ENCODE measurements around the gene ZBBX.

ZBBX gene

DNA sequence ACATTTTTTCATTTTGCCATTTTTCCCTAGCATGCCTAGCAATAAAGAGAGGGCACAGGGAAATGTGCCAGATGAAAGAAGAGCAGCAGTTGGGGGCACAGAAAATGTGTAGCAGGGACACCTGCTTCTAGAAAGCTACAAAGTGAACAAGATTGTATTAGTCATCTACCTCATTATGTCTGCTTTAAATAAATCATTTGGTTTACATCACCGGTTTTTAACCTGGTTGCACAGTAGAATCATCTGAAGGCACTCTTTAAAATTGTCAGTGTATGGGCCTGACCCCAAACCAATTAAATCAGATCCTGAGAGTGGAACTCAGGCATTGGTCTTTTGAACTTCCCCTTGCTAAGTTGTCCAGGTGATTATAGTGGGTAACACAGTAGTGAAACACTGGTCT lies 73.8 kb downstream of the ZBBX start:
- DNase-seq (ENCODE audit: extremely low read depth in 1 of 2, low read depth in 1 of 2): no peak

DNA sequence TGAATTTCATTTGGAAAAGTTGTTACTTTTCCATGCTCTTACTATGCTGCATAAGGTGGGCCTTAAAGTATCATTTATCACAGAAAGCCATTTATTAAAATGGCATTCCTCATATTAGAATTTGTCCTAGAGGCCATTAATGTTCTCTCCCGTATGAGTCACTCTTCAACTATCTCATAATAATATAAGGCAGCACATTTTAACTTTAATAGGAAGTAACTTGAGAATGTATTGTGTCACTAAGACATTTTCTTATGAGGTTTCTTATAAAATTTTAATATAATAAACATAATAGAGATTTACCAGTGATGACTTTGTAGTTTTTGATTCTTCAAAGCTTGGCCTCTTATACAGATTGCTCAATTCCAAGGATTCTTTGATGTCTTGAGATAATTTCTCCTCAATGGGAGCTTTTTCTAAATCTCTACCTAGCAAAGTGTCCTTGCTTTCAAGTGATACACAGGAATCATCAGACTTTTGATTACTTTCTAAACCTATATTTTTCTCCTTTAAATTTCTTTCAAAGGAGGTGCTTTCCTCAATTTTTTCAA lies 74.7 kb downstream of the ZBBX start:
- no peak for DNase-seq (ENCODE audit: extremely low read depth in 1 of 2, low read depth in 1 of 2)

DNA sequence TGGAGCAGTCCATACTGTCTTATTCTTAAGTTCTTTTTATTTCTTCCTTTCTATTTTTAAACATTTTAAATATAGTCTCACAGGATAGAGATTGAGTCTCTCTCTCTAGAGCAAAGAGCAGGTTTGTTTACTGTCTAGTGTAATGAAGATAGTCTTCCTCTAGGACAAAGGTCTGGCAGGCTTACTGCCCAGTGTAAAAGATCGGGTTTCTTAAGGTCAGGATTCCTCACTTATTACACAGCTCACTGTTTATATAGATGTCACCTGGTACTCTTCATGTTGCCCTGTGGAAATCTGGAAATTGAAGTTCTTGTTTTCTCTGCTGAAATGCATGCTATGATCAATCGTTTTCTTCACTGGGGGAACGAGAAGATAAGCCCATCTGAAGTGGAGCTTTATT lies 76.0 kb downstream of the ZBBX start:
- no peak for DNase-seq (ENCODE audit: extremely low read depth in 1 of 2, low read depth in 1 of 2)

DNA sequence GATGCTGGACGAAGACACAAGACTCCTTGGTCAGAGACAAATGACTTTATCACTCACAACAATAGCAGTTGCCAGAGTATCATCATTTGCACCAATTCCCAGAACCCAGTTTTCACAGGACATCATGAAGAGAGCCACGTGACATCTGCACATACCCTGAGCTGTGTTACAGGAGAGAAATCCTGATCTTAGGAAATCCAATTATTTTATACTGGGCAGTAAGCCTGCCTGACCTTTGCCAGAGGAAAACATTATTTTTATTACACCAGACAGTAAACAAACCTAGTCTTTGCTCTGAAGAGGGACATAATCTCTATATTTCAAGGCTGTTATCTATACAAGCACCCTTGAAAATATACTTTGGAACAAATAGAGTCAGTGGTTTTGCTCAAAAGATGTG lies 77.4 kb downstream of the ZBBX start:
- no peak for DNase-seq (ENCODE audit: extremely low read depth in 1 of 2, low read depth in 1 of 2)

DNA sequence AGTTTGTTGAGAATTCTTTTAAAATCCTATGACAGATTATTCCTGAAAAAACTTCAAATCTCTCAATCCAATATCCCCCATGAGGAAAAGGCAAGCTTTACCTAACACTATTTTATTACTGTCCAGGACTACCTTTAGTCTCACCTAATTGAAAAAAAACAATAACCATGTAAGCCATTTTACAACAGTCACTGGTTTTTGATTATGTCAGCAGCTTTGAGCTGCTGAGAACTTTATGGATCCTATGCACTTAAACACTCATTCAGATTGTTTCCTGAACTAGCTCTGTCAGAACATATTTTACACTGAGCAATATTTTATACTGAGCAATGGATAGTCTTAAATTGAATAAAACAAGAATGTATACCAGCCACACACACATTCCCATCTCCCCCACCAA lies 79.9 kb downstream of the ZBBX start:
- DNase-seq (ENCODE audit: extremely low read depth in 1 of 2, low read depth in 1 of 2): no peak

DNA sequence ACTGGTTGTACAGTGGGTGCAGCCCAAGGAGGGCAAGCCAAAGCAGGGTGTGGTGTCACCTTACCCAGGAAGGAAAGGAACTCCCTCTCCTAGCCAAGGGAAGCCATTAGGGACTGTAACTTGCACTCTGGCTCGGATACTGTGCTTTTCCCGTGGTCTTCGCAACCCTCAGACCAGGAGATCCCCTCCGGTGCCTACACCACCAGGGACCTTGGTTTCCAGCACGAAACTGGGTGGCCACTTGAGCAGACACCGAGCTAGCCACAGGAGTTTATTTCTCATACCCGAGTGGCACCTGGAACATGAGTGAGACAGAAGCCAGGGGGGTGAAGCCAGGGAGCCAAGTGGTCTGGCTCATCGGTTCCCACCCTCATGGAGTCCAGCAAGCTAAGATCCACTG lies 90.7 kb downstream of the ZBBX start:
- no peak for DNase-seq (ENCODE audit: extremely low read depth in 1 of 2, low read depth in 1 of 2)

DNA sequence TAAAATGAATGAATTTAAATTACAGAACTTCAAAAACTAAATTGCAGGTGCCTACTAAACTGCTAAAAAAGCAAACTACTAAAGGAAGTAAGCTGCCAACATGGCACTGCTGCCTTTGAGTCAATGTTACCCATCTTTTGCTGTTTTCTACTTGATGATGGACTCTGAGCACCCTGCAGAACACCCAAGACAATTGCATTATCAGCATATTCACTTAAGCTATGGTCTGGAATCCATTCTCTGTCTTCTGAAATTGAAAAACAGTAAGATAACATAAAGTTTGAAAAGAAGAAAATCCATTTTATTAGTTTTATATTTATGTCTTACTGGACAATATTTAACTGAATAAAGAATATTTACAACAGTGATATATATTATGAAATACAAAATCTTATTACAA lies 91.4 kb downstream of the ZBBX start:
- DNase-seq (ENCODE audit: extremely low read depth in 1 of 2, low read depth in 1 of 2): no peak

DNA sequence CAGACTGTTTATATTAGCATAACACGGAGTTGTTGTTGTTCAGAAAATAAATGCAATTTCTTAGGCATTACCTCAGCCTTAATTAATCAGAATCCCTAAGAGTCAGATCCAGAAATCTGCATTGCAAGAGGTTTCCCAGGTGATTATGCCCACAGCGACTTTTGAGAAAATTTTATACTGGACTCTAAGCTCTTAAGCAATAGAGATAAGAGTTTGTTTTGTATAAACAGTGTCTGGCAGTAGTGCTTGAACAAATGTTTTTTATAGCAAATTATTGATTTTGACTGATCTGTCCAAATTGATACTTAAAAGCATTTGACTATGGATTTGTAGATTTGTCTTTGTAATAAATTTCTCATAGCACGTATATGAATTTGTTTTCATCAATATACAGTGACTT lies 92.8 kb downstream of the ZBBX start:
- DNase-seq (ENCODE audit: extremely low read depth in 1 of 2, low read depth in 1 of 2): no peak

DNA sequence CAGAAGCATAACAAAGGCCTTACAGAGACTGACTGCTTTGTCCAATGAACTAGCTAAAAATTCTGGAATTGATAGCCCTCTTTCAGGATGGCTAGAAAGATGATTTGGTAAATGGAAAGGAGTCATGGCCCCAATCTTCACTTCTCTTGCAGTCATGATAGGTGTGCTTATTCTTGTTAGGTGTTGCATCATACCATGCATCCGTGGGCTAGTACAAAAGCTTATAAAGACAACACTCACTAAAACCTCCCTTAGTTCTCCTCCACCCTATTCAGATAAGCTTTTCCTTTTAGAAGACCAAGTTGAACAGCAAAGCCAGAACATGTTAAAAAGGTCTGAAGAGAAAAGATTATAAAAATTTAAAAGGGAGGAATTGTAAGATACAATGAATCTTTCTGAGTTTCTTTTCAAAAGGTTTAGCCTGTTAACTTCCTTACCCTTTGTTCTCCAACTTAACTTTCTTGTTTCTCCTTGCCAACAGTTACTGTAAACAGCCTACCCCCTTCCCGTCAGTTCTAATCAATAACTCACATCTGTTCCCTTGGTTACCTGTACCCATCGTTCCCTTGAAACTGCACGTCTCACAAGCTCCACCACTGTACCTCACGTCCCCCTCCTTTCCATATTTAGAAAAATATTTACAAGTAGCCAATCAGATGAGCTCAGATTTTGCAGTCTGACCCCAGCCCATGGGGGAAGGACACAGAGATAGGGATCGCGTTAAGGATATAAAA lies 105.8 kb downstream of the ZBBX start:
- DNase-seq (ENCODE audit: extremely low read depth in 1 of 2, low read depth in 1 of 2): no peak

DNA sequence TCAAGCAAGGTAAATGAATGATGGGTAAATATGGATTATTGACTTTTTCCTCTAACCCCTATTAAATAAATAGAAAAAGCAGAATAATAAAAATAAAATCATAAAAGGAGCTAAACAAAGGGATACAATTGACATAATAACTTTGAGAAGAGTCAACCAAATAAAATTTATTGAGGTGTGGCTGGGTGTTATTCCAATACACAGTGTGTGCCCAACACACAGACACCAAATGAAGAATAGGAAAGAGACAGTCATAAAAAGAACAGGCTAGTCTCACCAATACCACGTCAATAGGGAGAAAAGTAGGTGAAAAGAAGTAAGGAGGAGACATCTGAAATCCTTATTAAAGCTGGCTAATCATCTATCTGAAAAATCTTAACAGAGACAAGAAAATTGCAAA lies 127.1 kb downstream of the ZBBX start:
- DNase-seq (ENCODE audit: extremely low read depth in 1 of 2, low read depth in 1 of 2): no peak

DNA sequence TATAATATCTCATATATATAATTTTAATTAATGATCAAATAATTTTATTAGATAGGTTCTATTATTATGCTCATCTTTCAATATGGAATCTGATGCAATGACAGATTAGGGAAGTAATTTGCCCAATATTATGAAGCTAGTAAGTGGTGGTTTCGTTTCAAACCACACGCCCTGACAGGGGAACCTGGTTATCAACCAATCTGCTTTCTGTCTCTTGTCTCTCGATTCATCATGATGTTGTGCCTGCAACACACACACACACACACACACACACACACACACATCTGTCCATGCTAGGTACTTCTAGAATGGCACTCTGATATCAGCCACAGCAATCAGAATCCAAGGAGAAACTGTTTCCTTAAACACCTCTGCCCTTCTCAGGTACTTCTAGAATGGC lies 128.4 kb downstream of the ZBBX start:
- no peak for DNase-seq (ENCODE audit: extremely low read depth in 1 of 2, low read depth in 1 of 2)

DNA sequence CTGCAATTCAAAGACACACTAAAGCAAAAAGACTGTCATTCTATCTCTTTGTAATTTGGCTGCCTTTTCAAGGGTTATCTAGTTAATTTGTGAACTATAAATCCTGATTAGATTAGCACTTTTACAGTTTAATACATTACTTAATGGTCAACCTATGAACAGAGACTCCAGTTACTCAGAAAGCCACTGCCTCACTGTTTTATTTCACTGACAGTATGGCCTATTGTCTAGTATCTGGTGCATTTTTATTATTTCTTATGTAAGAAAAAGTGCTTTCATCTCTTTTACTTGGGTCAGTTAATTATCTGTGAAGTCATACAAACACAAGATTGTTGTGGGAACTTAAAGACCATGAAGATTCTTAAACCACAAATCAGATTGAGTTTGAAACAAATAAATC lies 133.8 kb downstream of the ZBBX start:
- no peak for DNase-seq (ENCODE audit: extremely low read depth in 1 of 2, low read depth in 1 of 2)

DNA sequence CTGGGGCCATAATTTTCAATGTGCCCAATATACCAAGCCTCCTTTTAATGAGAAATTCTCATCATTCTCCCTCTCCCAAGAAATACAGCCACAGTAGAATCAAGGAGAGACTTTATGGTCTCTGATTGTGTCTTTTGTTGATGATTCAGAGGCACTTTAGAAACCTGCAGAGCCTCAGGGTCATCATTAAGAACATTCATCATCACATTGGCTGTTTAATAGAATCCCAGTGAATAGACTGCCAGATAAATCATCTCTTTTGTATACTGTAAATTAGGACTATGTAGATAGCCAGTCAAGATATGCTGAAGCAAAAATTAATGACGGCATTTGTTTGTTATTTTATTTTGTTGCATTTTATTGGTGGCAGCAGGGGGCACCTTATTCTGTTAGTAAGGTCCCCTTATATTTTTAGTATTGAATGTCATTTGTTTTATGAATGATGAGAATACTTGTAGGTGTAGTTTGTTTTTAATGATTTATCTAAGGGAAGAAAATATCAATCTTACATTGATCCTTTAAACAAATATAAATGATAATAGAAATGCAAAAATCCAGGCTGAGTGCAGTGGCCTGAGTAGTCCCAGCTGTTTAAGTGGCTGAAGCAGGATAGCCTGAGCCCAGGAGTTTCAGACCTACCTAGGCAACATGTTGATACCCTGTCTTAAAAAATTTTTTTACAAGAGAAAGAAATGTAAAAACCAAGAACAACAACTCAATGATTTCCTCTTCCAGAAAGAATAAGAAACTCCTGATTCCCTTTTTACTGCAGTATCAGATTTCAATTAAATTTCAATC lies 138.8 kb downstream of the ZBBX start:
- no peak for DNase-seq (ENCODE audit: extremely low read depth in 1 of 2, low read depth in 1 of 2)

DNA sequence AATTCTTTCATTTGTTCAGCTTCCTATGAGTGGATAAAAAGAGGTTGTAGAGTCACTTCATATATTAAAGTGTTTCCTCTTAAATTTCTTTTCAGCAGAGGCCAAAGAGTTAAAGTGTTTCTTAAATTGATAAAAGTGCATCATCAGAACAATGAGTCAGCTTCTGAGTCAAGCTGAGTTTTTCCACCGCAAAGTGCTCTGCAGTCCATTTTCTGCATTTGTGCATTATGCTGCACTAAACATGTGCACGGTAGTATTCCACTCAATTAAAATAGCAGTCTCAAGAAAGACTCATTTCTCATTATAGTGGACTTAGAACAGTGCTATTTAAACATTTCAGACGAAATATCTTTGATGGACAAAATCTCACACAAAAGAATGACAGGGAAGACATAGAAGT lies 152.0 kb downstream of the ZBBX start:
- no peak for DNase-seq (ENCODE audit: extremely low read depth in 1 of 2, low read depth in 1 of 2)

DNA sequence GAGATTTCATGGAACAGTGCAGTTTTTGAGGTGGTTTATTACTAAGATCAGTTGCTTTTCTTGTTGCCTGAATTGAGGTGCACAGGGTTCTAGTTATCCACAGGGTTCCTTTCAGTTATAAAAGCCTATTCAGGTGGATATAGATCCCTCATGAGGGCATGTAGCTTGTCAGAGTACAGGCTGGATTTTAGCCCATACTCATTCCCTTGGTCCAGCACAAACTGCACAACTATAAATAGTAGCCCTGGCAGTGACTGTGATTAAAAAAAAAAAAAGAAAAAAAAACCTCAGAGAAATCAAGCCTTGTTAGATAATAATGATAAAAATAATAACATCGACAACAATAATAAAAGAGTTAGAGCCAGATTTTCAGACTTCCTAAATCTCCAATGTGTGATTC lies 154.3 kb downstream of the ZBBX start:
- DNase-seq (ENCODE audit: extremely low read depth in 1 of 2, low read depth in 1 of 2): no peak

DNA sequence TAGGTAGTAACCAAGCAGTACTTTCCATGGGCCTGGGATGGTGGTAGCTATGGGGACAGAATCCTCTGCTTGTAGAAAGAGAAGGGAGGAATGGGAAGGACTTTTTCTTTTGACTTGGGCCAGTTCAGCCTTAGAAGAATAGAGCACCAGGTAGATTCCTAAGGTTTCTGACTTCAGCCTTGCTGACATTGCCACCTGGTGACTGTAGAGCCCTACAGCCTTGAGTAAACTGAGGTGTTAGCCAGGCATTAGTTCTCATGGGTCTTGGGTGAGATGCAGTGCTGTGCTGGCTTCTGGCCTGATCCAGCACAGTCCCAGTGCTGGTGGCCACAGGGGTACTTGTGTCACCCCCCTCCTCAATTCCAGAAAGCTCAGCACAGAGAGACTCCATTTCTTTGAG lies 171.1 kb downstream of the ZBBX start:
- no peak for DNase-seq (ENCODE audit: extremely low read depth in 1 of 2, low read depth in 1 of 2)

DNA sequence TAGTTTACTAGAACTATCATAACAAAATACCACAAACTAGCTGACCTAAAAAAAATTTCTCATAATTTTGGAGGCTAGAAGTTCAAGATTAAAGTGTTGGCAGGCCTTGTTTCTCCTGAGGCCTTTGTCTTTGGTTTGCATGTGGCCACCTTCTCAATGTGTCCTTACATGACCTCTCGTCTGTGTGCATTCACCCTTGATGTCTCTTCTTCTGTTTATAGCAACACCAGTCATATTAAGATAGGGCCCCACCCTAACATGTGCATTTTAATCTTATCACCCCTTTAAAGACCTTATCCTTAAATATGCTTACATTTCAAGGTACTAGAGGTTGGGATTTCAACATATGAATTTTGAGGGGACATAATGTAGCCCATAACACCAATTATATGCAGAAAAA lies 177.0 kb downstream of the ZBBX start:
- DNase-seq (ENCODE audit: extremely low read depth in 1 of 2, low read depth in 1 of 2): no peak

DNA sequence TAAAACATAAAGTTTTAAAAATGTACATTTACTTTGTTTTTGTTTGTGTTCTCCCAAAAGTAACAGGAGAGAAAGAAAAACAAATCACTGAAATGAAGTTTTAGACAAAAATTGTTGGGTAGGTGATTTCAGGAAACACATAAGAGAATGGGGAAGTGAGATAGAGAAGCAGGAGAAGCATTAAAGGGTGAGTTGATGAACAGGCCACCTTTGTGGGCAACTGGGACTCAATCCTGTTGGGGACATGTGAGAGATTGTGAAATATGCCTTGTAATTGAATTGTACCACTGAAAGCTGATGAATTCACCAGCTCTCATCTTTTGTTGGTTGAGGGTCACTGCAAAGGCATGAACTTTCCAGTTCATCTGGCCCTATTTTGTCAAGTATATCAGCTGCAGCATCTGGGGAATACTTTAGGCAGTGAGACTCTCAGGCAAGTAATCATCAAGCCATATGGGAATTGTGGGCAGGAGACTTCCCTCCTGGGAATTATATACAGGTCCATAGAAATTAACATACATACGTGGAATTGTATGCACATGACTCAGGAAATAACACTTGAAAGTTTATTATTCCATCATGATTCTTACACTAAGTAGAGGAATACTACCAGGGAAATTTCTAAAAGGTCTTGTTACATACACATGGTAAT lies 181.0 kb downstream of the ZBBX start:
- no peak for DNase-seq (ENCODE audit: extremely low read depth in 1 of 2, low read depth in 1 of 2)
